ENCODE data around the gene CYSLTR1. TPM values are rescaled to one million over a fixed set of nuclear protein-coding genes. Genes with fewer than 3 reads are reported as not detected.

The CYSLTR1 gene
- polyA plus RNA-seq, 1 of the 3 experiments (the other 2 are of a cell fraction), result not detected

GRCh38 chrX:78316265-78316664, 11.1 kb downstream of the CYSLTR1 start:
- no peak overlapping the region for H3K9ac ChIP-seq
- H2AFZ ChIP-seq (ENCODE audit: low read depth), result no peak overlapping the region
- no peaks in the 10 kb centered on the region for H3K36me3 ChIP-seq (replicated peaks in 1 of 2; ENCODE audit: control insufficient read depth in 1 of 2, insufficient read depth in 2 of 2, low read length in 1 of 2)
- POLR2A ChIA-PET, result no interaction called here
- H3K9me2 ChIP-seq, result no peaks in the 10 kb centered on the region
- WGBS (ENCODE audit: low lambda C conversion rate), result 7% methylated on average over 2 of the region's 2 CpGs
- TF ChIP-seq ELF1 (IDR thresholded peaks at IDR 0.05) (no peak), MEF2A (IDR thresholded peaks at IDR 0.05; ENCODE audit: borderline replicate concordance, low read depth) (no peak), FOXM1 (IDR thresholded peaks at IDR 0.05; ENCODE audit: low read depth) (no peak), TCF12 (IDR thresholded peaks at IDR 0.05) (no peak), MAX (IDR thresholded peaks at IDR 0.05; ENCODE audit: low read depth) (no peak), USF1 (IDR thresholded peaks at IDR 0.05; ENCODE audit: borderline replicate concordance, low read depth) (no peak), ZBTB33 (IDR thresholded peaks at IDR 0.05; ENCODE audit: borderline replicate concordance, low read depth) (no peak), RFX5 (IDR thresholded peaks at IDR 0.05; ENCODE audit: low read length) (no peak), JUND (IDR thresholded peaks at IDR 0.05) (no peak), YY1 (IDR thresholded peaks at IDR 0.05; ENCODE audit: low read depth) (no peak), FOSL2 (IDR thresholded peaks at IDR 0.05; ENCODE audit: borderline replicate concordance, low read depth) (no peak), PBX3 (IDR thresholded peaks at IDR 0.05) (no peak), SMC3 (IDR thresholded peaks at IDR 0.05; ENCODE audit: low read depth, low read length) (no peak), TAF1 (IDR thresholded peaks at IDR 0.05; ENCODE audit: borderline replicate concordance, low read depth, low read length) (no peak), RCOR1 (IDR thresholded peaks at IDR 0.05; ENCODE audit: low read length) (no peak)
- H3K4me3 ChIP-seq (ENCODE audit: low read depth in 2 of 2, low read length in 1 of 2), result no peak overlapping the region
- H3K9me3 ChIP-seq, result no peaks in the 10 kb centered on the region
- no peak overlapping the region for H3K4me2 ChIP-seq
- no peaks in the 10 kb centered on the region for H3K27me3 ChIP-seq (ENCODE audit: insufficient read depth)
- H3K79me2 ChIP-seq (ENCODE audit: insufficient read depth), result no peaks in the 10 kb centered on the region
- no peak for DNase-seq
- CTCF ChIA-PET, result interaction anchor here (0.6 kb wide), 1 partner anchor 299 kb away, joined by 3 read pairs; no protein-coding TSS in a partner anchor
- no peaks in the 10 kb centered on the region for H3F3A ChIP-seq (replicated peaks; ENCODE audit: insufficient read depth)
- no peaks in the 10 kb centered on the region for H3K4me1 ChIP-seq (ENCODE audit: control insufficient read depth in 1 of 2, insufficient read depth in 2 of 2, low read depth in 1 of 2, low read length in 1 of 2)
- no peak overlapping the region for H3K27ac ChIP-seq (ENCODE audit: low read depth in 2 of 2, low read length in 1 of 2)
- H4K20me1 ChIP-seq (ENCODE audit: insufficient read depth), result no peaks in the 10 kb centered on the region

- Histone ChIP-seq H4K20me1 (ENCODE audit: insufficient read depth) (no peaks in the 10 kb centered on the region), H3K4me1 (ENCODE audit: control insufficient read depth in 1 of 2, insufficient read depth in 2 of 2, low read depth in 1 of 2, low read length in 1 of 2) (no peaks in the 10 kb centered on the region), H3K9me2 (no peaks in the 10 kb centered on the region), H3K27me3 (ENCODE audit: insufficient read depth) (no peaks in the 10 kb centered on the region), H3K79me2 (ENCODE audit: insufficient read depth) (no peaks in the 10 kb centered on the region), H3K36me3 (replicated peaks in 1 of 2; ENCODE audit: control insufficient read depth in 1 of 2, insufficient read depth in 2 of 2, low read length in 1 of 2) (no peaks in the 10 kb centered on the region), H3K9ac (no peak overlapping the region), H3K4me3 (ENCODE audit: low read depth in 2 of 2, low read length in 1 of 2) (no peak overlapping the region), H3F3A (replicated peaks; ENCODE audit: insufficient read depth) (no peaks in the 10 kb centered on the region), H3K27ac (ENCODE audit: low read depth in 2 of 2, low read length in 1 of 2) (no peak overlapping the region), H2AFZ (ENCODE audit: low read depth) (no peak overlapping the region), H3K4me2 (no peak overlapping the region), H3K9me3 (no peaks in the 10 kb centered on the region)
- ChIA-PET POLR2A (no interaction called here), CTCF (no interaction called here)
- DNase-seq, result no peak
- 6% methylated on average over 2 of the region's 2 CpGs for WGBS (ENCODE audit: low lambda C conversion rate)
- TF ChIP-seq CHD2 (IDR thresholded peaks at IDR 0.05; ENCODE audit: low read length, partially characterized antibody) (no peak), POLR2AphosphoS5 (IDR thresholded peaks at IDR 0.05; ENCODE audit: low read depth, low read length) (no peak), RXRA (IDR thresholded peaks at IDR 0.05; ENCODE audit: borderline replicate concordance, low read depth) (no peak), EZH2phosphoT487 (IDR thresholded peaks at IDR 0.05; ENCODE audit: borderline replicate concordance, low read depth) (no peak), GABPA (IDR thresholded peaks at IDR 0.05; ENCODE audit: low read depth) (no peak), RCOR1 (IDR thresholded peaks at IDR 0.05; ENCODE audit: low read length) (no peak), PBX3 (IDR thresholded peaks at IDR 0.05) (no peak)
Observed at GRCh38 chrX:78315745-78316144, 11.7 kb downstream of the CYSLTR1 start.
